HG03108 (cell line): ENCODE results near the gene IMPG1.
"Not testable (repeated sequence)": the region's sequence is repeated elsewhere in the genome, so short reads cannot be mapped to it uniquely, and the experiment has no call there.

Experiments
- ATAC-seq: cut with Tn5 transposase; IDR thresholded peaks from one replicate; pipeline ENCODE4 v1.9.1; 2021; ENCODE audit warnings: moderate library complexity; ENCODE audit not compliant: unreplicated experiment

The IMPG1 gene

DNA sequence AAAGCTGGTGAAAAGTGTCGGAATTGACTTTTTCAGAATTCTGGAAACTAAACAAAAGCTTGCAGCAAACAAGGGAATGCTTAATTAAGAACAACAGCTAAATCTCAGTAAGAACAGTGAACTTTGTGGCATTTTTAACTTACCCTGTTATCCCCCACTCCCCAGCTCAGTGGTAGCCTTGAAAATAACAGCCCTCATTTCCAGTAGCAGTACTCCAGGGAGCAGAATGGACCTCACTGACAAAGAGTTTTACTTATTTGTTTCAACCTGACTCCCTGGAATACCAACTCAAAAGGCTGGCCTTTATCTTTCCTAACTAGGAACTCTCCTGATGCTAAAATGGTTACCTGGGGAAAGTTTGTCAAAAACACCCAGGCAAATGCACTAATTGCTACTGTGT is 108.9 kb downstream of the IMPG1 start:
- ATAC-seq, result no peak

- no peak for ATAC-seq
Observed at GRCh38 chr6:75952128-75952527, 120.3 kb downstream of the IMPG1 start.

DNA sequence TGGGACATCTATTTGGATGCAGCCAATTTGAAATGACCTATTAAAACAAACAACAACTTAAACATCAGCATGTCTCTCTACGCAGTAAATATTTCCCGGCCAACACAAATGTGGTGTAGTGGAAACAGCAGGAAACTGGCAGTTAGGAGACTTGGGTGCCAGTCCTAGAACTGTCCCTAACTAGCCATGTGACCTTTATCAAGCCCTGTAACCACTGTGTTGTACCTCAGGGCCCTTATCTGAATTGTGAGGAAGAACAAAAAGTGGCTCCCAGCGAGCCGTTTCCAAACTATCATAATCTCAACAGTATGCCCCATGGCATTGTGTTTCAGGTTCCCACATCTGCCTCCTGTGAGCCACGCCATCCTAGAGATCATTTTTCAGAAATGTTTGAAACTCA is 124.5 kb downstream of the IMPG1 start:
- ATAC-seq, result no peak

DNA sequence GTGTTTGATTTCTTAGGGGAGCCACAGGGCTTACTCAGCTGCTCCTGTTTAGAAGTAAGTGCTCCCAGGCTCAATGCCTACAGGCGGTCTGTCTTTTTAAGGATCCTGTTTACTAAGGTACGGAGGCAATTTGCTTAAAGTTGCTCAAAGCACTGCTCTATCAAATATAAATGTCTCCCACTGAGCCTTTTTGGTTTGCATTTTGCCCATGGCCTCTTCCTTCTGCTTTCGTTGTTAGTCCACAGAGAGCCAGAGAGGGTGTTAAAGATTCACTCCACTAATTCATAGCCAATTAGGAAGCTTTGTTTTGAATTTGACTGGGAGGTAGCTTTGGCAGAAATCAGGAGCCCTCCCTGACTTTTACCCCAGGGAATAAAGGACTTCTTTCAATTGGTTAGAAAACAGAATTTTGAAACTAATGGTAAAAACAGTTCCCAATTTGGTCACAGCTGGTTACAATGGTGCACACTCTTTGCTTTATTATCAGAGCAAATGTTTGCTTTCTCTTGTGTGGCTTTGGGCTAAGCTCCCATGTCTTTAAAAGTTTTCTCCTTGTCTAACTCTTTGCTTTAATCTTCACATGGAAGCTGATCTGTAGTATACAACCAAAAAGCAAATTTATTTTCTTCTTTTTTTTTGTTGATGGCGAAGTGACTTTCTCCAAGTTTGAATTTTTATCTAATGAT is 126.2 kb downstream of the IMPG1 start:
- ATAC-seq, result no peak

GRCh38 chr6:75943381-75943780 is 129.1 kb downstream of the IMPG1 start:
- no peak for ATAC-seq

DNA sequence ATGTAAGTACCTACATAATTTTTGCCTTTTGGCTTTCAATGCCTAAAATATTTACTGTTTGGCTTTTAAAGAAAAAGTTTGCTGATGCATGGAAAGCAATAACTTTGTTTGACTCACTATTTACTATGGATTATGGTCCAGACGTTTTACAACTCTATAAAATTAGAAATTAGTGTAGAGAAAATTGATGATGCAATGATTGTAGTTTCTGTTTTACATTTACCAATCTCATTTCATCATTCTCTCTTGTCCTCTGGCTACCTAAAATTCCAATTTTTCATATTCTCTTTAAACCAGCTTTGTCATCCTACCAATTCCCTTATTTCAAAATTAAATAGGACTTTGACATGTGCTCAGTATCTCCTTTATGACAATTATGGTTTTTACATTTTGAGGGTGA is 131.0 kb downstream of the IMPG1 start:
- ATAC-seq, result no peak

GRCh38 chr6:75940564-75940963 is 131.9 kb downstream of the IMPG1 start:
- no peak for ATAC-seq

DNA sequence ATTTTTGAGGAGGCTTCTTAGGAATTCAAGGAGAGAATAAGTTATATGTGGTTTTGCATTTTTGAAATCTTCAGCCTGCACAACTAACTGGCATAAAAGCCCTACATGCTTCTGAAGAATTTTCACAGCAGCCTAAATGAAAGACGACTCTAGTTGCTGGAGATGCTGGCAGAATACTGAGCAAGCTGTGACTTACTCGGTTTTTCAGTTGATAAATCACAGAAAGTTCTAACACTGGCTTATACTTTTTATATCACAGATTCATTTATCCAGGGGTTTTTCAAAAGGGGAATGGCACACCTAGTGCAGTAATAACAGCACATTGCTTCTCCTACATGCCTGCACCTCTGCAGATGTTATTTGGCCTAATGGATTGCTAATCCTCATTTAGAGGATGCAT is 134.6 kb downstream of the IMPG1 start:
- no peak for ATAC-seq

DNA sequence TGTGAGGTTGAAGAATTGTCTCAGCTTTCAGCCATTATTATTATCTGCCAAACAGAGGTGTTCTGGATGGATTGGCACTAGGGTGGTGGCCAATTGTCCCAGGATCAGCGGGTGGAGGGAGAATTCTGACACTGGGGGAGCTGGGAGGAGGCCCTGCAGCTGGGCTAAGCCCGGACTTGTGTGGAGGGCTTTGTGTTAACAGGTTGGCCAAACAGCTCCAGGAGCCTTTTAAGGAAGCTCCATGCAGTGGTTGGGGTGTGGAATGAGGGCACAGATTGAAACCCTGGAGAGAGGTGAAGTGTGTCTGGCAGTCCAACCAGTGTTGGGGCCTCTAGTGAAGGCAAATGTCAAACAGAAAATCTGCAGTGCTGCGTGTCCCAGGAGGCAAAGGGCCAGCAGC is 135.8 kb downstream of the IMPG1 start:
- ATAC-seq, result no peak

GRCh38 chr6:75935473-75935793 is 137.0 kb downstream of the IMPG1 start:
- no peak for ATAC-seq

DNA sequence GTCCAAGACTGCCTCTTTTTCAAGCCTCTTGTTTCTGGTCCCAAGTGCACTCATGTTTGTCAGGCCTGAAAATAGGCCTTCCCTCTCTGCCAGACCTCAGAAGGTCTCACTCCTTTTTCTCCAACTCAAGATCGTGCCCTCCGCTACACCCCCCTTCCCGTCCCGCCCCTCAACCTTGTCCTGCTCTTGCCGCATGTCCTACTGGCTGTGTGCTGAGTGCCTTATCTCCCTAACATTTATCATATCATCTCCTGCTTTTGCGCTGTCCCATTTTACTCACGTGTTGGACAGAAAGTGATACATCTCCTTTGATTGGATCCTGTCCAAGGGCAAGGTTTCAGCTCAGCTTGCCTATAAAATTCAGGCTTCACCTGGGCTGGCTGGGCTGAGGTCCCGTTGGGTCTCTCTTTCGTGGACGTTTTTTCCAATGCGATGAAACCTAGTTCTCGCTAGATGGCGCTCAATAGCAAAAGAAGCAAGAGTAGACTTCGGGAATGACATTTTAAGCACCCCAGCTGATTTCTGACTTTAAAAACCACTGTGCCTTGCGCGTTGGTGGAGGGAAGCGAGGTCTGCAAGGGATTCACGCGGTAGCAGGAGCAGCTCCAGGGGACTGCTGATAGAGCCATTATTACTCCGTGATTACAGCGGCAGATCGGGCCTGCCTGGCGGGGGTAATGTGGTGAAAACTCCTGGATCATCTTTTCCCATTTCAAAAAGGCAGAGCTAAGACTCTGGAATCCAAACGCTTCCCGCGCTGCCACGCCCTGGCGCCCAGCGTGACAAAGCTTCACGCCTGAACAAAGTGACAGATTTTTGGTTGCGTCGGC is 137.6 kb downstream of the IMPG1 start:
- no peak for ATAC-seq

GRCh38 chr6:75933387-75933975 is 139.0 kb downstream of the IMPG1 start:
- no peak for ATAC-seq

GRCh38 chr6:75932067-75932466 is 140.4 kb downstream of the IMPG1 start:
- no peak for ATAC-seq

DNA sequence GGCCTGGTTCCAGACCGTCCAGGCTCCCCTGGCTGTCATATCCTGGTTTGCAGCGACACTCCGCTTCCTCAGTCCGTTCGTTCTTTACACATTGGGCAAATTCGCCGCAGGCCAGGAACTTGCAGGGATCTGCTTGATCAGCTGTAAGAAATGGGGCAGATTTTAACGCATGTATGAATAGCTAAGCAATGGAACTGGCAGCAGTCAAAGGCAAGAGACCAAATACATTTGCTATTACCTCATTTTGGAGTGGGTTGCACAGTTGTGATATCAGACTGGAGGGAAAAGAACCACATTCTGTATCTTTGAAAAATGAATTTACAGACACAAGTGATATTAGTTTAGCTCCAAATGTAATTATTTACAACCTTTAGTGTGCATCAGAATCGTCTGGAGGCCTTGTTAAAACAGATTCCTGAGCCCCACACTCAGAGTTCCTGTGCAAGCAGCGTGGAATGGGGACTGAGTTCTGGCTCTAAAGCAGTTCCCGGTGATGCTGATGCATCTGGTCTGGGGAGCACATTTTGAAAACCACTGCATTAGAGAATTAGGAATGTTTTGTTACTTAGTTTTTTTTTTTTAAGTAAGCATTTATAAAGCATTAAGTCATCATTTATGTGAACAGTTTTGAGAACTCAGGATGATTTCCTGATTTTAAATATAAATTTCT is 141.3 kb downstream of the IMPG1 start:
- ATAC-seq, result no peak

- no peak for ATAC-seq
Observed at GRCh38 chr6:75926293-75927168, 145.9 kb downstream of the IMPG1 start.

GRCh38 chr6:75922226-75922625 is 150.2 kb downstream of the IMPG1 start:
- ATAC-seq, result no peak

DNA sequence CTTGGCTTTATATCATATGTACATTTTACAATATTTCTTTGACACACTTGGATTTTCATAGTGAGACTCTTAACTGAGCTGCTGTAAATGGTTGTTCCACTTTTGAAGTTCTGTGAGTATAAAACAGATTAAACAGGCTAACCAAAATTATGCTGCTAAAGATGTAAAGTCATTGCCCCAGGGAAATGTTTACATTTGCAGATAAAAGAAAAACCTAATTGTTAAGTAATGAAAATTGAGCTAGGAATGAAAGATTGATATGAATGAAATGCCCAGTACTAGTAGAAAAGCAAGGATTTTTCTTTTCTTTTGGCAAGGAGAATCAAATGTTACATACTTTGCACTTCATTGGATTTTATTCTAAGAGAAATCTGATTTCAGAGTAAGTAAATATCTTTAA is 159.4 kb downstream of the IMPG1 start:
- ATAC-seq, result no peak

DNA sequence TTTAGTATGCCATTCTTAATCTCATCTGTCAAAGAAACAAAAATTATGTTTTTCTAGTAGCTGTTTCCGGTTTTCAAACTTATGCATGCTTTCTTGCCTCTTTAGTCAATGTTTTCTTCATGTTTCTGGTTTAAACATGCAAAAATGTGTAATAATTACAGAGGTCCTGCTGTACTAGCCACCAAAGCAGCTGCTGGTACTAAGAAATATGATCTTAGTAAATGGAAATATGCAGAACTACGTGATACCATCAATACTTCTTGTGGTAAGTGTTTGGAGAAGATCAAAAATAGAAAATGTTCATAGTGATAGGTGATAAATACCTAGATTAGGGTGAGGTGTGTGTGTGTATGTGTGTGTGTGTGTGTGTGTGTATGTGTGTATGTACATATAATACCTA is 165.0 kb downstream of the IMPG1 start:
- no peak for ATAC-seq

DNA sequence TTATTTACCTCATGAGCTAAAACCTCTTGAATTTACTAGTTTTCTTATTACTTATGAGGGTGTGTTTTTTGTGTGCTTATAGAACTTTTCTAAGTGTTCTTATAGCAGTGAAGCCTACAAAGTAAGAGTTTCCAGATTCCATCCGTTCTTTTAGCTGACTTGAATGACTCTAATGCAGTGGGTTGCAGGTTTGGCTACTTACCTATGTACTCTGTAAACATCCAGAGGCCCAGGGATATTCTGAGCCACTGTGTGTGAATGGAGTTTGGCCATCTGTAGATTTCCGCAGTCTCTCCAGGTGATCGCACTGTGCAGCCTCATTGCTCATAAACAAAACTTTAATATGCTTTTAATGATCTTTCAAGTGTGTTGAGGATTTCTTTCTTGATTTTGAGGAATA is 165.6 kb downstream of the IMPG1 start:
- ATAC-seq, result no peak

DNA sequence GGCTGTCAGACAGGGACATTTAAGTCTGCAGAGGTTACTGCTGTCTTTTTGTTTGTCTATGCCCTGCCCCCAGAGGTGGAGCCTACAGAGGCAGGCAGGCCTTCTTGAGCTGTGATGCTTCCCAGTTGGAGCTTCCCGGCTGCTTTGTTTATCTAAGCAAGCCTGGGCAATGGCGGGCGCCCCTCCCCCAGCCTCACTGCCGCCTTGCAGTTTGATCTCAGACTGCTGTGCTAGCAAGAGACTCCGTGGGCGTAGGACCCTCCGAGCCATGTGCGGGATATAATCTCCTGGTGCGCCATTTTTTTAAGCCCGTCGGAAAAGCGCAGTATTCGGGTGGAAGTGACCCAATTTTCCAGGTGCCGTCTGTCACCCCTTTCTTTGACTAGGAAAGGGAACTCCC is 167.3 kb downstream of the IMPG1 start:
- ATAC-seq, result not testable (repeated sequence)

DNA sequence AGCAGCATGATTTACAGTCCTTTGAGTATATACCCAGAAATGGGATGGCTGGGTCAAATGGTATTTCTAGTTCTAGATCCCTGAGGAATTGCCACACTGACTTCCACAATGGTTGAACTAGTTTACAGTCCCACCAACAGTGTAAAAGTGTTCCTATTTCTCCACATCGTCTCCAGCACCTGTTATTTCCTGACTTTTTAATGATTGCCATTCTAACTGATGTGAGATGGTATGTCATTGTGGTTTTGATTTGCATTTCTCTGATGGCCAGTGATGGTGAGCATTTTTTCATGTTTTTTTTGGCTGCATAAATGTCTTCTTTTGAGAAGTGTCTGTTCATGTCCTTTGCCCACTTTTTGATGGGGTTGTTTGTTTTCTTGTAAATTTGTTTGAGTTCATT is 172.2 kb downstream of the IMPG1 start:
- ATAC-seq, result not testable (repeated sequence)
